Embryonic facial prominence (tissue), 1 donor: Measurements from ENCODE around the gene ZBTB40.

Source experiments
- DNase-seq: peaks from one replicate; pipeline ENCODE4 v3.0.0-alpha.2; 2016; ENCODE audit errors: extremely low spot score

The ZBTB40 gene

DNA sequence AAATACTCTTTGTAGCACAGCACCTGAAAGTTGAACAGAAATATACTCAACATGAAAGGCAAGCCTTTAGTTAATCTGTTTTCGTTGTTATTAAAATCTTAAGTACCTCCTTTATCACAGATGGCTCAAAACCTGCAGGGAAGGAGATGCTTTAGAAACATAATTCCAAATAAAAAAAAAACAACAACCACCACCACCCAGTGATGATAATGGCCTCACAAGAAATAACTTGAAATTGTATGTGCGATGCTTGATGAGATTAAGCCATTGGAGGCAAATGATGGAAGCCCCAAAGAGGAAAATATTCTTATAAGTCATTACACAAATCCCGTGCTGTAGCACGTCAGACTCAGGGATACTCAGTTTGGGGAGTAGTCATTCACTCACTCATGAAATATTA lies 24.9 kb upstream of the ZBTB40 start:
- DNase-seq, result no peak

GRCh38 chr1:22428672-22429071 lies 23.0 kb upstream of the ZBTB40 start:
- peak; percentile 50 for DNase-seq

- no peak for DNase-seq
These were observed 19.7 kb upstream of the ZBTB40 start for GRCh38 chr1:22431965-22432364.

GRCh38 chr1:22434717-22435116 lies 16.9 kb upstream of the ZBTB40 start:
- DNase-seq, result no peak

- DNase-seq, result no peak
These were observed 14.7 kb upstream of the ZBTB40 start for GRCh38 chr1:22436948-22437347.

DNA sequence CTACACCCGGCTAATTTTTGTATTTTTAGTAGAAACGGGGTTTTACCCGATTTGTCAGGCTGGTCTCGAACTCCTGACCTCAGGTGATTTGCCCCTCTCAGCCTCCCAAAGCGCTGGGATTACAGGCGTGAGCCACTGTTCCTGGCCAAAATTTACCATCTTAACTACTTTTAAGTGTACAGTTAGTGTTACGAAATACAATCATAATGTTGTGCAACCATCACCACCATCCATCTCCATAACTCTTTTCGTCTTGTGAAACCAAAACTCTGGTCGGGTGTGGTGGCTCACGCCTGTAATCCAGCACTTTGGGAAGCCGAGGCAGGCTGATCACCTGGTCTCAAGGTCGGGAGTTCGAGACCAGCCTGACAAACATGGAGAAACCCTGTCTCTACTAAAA lies 14.1 kb upstream of the ZBTB40 start:
- DNase-seq, result no peak

DNA sequence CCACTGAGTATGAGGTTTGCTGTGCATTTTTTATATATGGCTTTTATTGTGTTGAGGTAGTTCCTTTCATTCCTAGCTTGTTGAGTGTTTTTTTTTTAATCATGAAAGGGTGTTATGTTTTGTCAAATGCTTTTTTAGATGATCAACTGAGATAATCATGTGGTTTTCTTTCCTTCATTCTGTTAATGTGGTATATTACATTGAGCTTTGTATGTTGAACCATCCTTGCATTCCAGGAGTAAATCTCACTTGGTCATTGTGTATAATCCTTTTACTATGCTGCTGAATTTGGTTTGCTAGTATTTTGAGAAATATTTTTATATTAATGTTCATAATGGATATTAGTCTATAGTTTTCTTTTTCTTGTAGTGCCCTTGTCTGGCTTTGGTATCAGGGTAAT lies 11.1 kb upstream of the ZBTB40 start:
- no peak for DNase-seq

- no peak for DNase-seq
These were observed 9.3 kb upstream of the ZBTB40 start for GRCh38 chr1:22442212-22442894.

GRCh38 chr1:22443332-22443731 lies 8.3 kb upstream of the ZBTB40 start:
- DNase-seq, result no peak

DNA sequence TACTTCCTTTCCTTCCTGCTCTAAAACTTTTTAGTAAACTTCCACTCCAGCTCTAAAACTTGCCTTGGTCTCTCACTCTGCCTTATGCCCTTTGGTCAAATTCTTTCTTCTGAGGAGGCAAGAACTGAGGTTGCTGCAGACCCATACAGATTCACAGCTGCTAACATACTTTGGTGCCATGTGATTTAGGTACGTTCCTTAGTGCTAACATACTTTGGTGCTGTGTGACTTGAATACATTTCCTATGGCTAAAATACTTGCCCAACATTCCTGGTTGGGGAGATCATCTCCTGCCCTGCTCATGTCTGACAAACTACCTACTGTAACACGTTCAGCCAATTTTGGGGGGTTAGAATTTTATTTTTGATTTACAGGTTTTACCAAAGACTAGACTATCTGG lies 6.8 kb upstream of the ZBTB40 start:
- no peak for DNase-seq

DNA sequence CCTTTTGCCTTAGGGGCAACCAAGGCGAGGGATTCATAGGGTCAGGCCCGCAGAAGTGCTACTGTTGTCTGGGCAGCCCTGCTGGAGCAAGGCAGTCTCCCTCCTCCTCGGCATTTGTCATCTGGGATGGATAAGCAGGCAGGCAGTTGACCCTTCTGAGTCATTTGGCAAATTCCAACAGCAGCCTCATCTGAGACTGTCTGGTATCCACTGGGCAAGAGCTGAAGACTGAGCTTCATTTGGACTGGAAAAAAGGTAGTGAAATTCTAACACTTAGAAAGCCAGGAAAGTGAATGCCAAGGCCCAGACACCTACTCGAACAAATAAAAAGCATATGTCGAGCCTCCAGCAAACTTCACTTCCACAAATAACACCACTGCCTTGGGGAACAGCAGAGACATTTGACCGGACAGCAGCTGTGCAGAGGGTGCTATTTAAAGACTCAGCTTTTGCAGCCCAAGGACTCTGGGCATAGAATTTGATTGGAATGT lies 4.0 kb upstream of the ZBTB40 start:
- no peak for DNase-seq

- no peak for DNase-seq
These were observed 2.0 kb upstream of the ZBTB40 start for GRCh38 chr1:22449636-22450035.

- no peak for DNase-seq
These were observed 1.2 kb upstream of the ZBTB40 start for GRCh38 chr1:22450351-22451021.

- DNase-seq, result peak; percentile 41
These were observed 868 bp downstream of the ZBTB40 start for GRCh38 chr1:22452481-22452957.

- DNase-seq, result no peak
These were observed 1.5 kb downstream of the ZBTB40 start for GRCh38 chr1:22453181-22453580.

GRCh38 chr1:22454476-22455056 lies 2.9 kb downstream of the ZBTB40 start:
- no peak for DNase-seq

- no peak for DNase-seq
These were observed 5.7 kb downstream of the ZBTB40 start for GRCh38 chr1:22457345-22457744.

- no peak for DNase-seq
These were observed 6.2 kb downstream of the ZBTB40 start for GRCh38 chr1:22457836-22458235.

DNA sequence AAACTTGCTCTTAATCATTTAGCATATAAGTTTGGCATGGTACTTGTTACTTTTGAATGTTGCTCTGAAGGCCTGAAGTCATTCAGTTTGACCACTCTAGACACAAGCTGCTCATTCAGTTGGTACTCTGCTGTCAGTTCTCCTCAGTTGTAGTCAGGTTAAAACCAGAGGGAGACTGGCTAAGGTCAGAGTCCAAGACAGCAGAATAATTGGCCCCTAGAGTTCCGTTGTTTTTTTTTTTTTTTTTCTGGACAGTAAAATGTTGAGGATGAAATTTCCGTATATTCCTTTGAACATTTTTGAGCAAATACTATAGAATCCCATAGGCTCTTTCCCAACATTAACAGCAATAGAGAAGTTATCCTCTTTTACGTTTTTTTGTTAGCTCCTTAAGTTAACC lies 9.4 kb downstream of the ZBTB40 start:
- no peak for DNase-seq

DNA sequence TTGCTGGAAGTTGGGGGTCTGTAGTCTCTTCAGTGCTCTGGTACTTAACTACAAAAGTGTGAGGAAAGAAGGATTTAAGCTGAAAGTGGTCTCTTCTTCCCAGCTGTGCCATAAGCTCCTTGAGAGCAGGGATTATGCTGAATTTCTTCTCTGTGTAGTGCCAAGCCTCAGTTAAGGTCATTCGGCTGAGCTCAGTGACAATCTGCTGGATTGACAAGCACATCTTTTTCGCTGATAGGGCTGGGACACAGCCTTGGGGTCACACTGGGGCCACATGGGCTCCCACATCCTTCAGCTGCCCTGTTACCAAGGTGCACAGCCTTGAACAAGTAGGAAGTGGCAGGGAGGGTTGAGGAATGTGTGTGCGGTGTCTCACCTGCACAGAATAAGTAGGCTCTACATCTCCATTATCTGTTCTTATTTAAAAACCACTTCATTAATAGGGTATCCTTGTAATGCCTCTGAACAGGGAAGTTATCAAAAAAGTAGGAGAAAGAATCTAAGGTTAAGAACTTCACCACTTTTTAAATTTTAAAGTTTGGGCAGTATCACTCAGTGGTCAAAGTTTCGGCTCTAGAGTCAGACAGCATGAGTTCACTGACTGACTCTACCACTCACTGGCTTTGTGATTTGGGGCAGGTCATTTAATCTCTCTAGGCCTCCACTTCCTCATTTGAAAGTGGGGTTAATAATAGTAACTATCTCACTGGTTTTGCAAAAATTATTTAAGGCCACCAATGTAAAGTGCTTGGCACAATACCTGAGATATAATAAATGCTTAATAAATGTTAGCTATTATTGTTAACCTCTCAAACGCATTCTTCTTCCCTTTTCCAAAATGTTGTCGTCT lies 10.3 kb downstream of the ZBTB40 start:
- DNase-seq, result no peak

DNA sequence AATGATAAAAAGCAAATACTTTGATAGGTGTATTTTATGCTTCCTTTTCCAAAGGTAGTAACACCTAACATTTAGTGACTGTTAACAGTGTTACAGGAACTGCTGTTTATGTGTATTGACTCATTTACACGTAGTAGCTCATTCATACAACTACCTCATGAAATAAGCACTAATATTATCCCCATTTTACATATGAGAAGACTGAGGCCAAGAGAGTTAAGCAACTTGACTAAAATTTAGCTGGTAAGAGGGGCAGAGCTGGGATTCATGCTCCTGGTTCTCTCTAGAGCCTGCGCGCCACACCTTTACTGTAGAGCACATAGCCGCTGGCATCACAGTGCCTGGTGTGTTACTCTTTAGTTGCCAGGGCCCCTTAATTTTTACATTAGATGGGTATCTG lies 11.3 kb downstream of the ZBTB40 start:
- no peak for DNase-seq

DNA sequence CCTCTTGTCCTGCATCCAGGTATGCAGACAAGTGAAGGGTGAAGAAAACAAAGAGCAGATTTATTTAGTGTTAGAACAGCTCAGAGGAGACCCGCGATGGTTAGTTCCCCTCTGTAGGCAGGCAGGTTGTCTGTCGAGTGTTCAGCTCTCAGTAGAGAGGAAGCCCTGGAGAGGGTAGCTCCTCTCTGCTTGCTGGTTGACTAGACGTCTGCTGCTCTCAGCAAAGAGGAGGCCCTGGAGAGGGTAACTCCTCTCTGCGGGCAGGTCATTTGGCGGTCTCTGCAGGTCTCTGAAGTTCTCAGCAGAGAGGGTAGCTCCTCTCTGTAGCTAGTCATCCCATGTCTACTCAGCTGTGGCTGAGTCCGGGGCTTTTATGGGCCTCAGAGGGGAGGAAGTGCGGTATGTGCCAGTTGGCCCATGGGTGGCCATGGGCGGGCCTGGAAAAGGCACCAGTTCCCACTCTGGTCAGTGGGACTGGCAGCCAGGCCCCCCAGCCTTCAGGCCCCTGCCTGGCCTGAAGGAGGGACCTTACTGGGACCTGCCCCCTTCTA lies 13.4 kb downstream of the ZBTB40 start:
- no peak for DNase-seq
